G401 (cell line): Measurements from ENCODE around the gene FBXL15. TPM values are rescaled to one million over a fixed set of nuclear protein-coding genes. Genes with fewer than 3 reads are reported as not detected.

ENCODE experiments used
- DNase-seq: peaks from one replicate; pipeline ENCODE4 v3.0.0-alpha.2; 2015; ENCODE audit warnings: low spot score
- in situ Hi-C: cut with HindIII; loops from 2 replicates; pipeline ENCODE4 v1.10.0; 2016; ENCODE audit warnings: low sequenced_read_pairs, mixed read lengths
- total RNA-seq: library from RNA; depleted of rRNA; stranded (reverse); fragments of >200 nt; shearing (Covaris generic); gene quantifications from 2 replicates; pipeline ENCODE4 v1.2.3, GENCODE V29; 2014; rRNA removed

The FBXL15 gene
- total RNA-seq, 1 experiment from 2014 or later, result 29.9 TPM

DNA sequence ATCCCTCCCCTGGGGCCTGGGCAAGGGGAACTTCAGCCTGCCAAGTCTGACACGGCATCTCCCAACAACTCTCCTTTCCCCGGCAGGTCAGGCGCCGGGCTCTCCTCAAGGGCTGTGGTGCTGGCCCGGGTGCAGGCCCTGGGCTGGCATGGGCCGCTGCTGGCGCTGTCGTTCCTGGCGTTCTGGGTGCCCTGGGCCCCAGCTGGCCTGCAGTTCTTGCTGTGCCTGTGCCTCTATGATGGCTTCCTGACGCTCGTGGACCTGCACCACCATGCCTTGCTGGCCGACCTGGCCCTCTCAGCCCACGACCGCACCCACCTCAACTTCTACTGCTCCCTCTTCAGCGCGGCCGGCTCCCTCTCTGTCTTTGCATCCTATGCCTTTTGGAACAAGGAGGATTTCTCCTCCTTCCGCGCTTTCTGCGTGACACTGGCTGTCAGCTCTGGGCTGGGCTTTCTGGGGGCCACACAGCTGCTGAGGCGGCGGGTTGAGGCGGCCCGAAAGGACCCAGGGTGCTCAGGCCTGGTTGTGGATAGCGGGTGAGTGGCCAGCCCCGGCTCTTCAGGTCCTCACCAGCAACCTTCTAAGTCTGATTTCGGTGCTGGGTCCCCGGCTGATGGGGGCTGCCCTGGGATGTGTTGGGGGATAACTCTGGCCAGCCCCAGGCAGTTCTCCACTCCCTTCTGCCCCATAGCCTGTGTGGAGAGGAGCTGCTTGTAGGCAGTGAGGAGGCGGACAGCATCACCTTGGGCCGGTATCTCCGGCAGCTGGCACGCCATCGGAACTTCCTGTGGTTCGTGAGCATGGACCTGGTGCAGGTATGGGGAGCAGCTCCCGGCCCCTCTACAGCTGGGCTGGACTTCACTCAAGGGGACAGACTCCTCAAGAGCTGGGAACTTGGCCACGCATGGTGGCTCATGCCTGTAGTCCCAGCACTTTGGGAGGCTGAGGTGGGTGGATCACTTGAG is 50.2 kb downstream of the FBXL15 start:
- no peak for DNase-seq
- in situ Hi-C loops, result no loop called here

Other genes with a start within 250 kb of the FBXL15 start
- 2.1 and 3.3 TPM in 2 replicates for gene ELOVL3, start 194.5 kb upstream of the FBXL15 start, total RNA-seq
- 5.4 and 6.3 TPM in 2 replicates for gene PITX3, start 179.3 kb upstream of the FBXL15 start, total RNA-seq
- 15.3 and 16.0 TPM in 2 replicates for gene GBF1, start 175.3 kb upstream of the FBXL15 start, total RNA-seq
- 23.3 and 23.9 TPM in 2 replicates for gene NFKB2, start 25.1 kb upstream of the FBXL15 start, total RNA-seq
- gene PSD, start 2.1 kb upstream of the FBXL15 start, total RNA-seq, result 3.1 and 7.9 TPM in 2 replicates
- 133 and 209 TPM in 2 replicates for gene CUEDC2, start 11.7 kb downstream of the FBXL15 start, total RNA-seq
- gene C10orf95, start 30.7 kb downstream of the FBXL15 start, total RNA-seq, result 1.8 TPM in 1 of 2 replicates, not detected in the other
- gene ACTR1A, start 81.9 kb downstream of the FBXL15 start, total RNA-seq, result 116 and 185 TPM in 2 replicates
- 1.7 and 2.4 TPM in 2 replicates for gene SUFU, start 83.1 kb downstream of the FBXL15 start, total RNA-seq
- 30.2 and 44.4 TPM in 2 replicates for gene TRIM8, start 223.6 kb downstream of the FBXL15 start, total RNA-seq